Mesendoderm (in vitro differentiated cells): ENCODE data around the gene PHF19.
A peak's percentile ranks its signal among the peaks of the same experiment; 100 is the strongest.

Experiments
- DNase-seq: peaks from one replicate; pipeline ENCODE4 v3.0.0; 2013
- H2AK5ac ChIP-seq: 2 replicates; pipeline ENCODE4 v1.6.1; 2013; ENCODE audit warnings: low read length, inconsistent platforms
- H2BK120ac ChIP-seq: 2 replicates; pipeline ENCODE4 v1.6.1; 2013; ENCODE audit warnings: low read depth, mild to moderate bottlenecking, low read length, moderate library complexity, mixed read lengths
- H2BK15ac ChIP-seq: replicated peaks from 2 replicates; pipeline ENCODE4 v1.6.1; 2013; ENCODE audit warnings: low read depth, mild to moderate bottlenecking, moderate library complexity
- H2BK5ac ChIP-seq: 2 replicates; pipeline ENCODE4 v1.6.1; 2013; ENCODE audit warnings: low read length, inconsistent platforms
- H3K18ac ChIP-seq: 2 replicates; pipeline ENCODE4 v1.6.1; 2013; ENCODE audit warnings: mild to moderate bottlenecking, low read length, mixed read lengths
- H3K23ac ChIP-seq: one replicate; pipeline ENCODE4 v1.6.1; 2013; ENCODE audit warnings: low read length
- H3K27ac ChIP-seq: 2 replicates; pipeline ENCODE4 v1.5.1; 2013; ENCODE audit warnings: low read depth, mild to moderate bottlenecking, inconsistent platforms, low read length, moderate library complexity
- H3K27me3 ChIP-seq: 2 replicates; pipeline ENCODE4 v1.6.1; 2013; ENCODE audit warnings: low read length, control low read depth, mild to moderate bottlenecking, inconsistent platforms; ENCODE audit not compliant: insufficient read depth, poor library complexity
- H3K36me3 ChIP-seq: 2 replicates; pipeline ENCODE4 v1.6.1; 2013; ENCODE audit warnings: low read length, inconsistent platforms; ENCODE audit not compliant: control insufficient read depth, insufficient read depth
- H3K4ac ChIP-seq: one replicate; pipeline ENCODE4 v1.6.1; 2013; ENCODE audit warnings: low read depth, mild to moderate bottlenecking, low read length, moderate library complexity
- H3K4me1 ChIP-seq: 2 replicates; pipeline ENCODE4 v1.6.1; 2013; ENCODE audit warnings: low read depth, low read length, inconsistent platforms; ENCODE audit not compliant: control insufficient read depth
- H3K4me2 ChIP-seq: 2 replicates; pipeline ENCODE4 v1.6.1; 2013; ENCODE audit warnings: low read length
- H3K4me3 ChIP-seq: 2 replicates; pipeline ENCODE4 v1.5.1; 2013; ENCODE audit warnings: mild to moderate bottlenecking, low read length
- H3K56ac ChIP-seq: one replicate; pipeline ENCODE4 v1.6.1; 2013; ENCODE audit warnings: low read length
- H3K79me1 ChIP-seq: 2 replicates; pipeline ENCODE4 v1.6.1; 2013; ENCODE audit warnings: low read length, inconsistent platforms
- H3K79me2 ChIP-seq: 2 replicates; pipeline ENCODE4 v1.6.1; 2013; ENCODE audit warnings: mild to moderate bottlenecking, low read length; ENCODE audit not compliant: control insufficient read depth, insufficient read depth
- H3K9ac ChIP-seq: 2 replicates; pipeline ENCODE4 v1.6.1; 2013; ENCODE audit warnings: low read length, inconsistent platforms
- H4K5ac ChIP-seq: one replicate; pipeline ENCODE4 v1.6.1; 2013; ENCODE audit warnings: low read length
- H4K8ac ChIP-seq: one replicate; pipeline ENCODE4 v1.6.1; 2013; ENCODE audit warnings: low read depth, mild to moderate bottlenecking, control low read depth, low read length, moderate library complexity
- WGBS: extraction: QIAGEN DNeasy Blood & Tissue Kit; methylation state at CpG from one replicate; pipeline ENCODE4 v1.1.7; 2013; ENCODE audit warnings: low lambda C conversion rate, missing lambda C conversion rate; ENCODE audit not compliant: insufficient coverage; ENCODE audit errors: extremely low coverage; 5-methylcytosine and 5-hydroxymethylcytosine counted together

Gene PHF19

GRCh38 chr9:120839146-120839545, 37.8 kb downstream of the PHF19 start:
- peak; percentile 81 for DNase-seq
- Histone ChIP-seq H3K4me2 (no peak overlapping the region), H2BK15ac (no peak overlapping the region), H2BK120ac (no peak overlapping the region), H3K4me3 (no peak overlapping the region), H3K79me1 (peaks cover 4% of the 10 kb centered on the region), H2BK5ac (no peak overlapping the region), H4K8ac (no peak overlapping the region), H3K56ac (no peak overlapping the region), H2AK5ac (no peak overlapping the region), H3K23ac (no peak overlapping the region), H3K79me2 (peaks cover 16% of the 10 kb centered on the region), H3K4ac (no peak overlapping the region), H3K27ac (no peak overlapping the region), H3K9ac (no peak overlapping the region), H4K5ac (no peak overlapping the region), H3K27me3 (no peaks in the 10 kb centered on the region), H3K36me3 (no peaks in the 10 kb centered on the region), H3K4me1 (no peaks in the 10 kb centered on the region), H3K18ac (no peak overlapping the region)
- WGBS = no CpG with 5 or more reads among the region's 2 CpGs

- H4K8ac ChIP-seq = no peak overlapping the region
- H3K9ac ChIP-seq = no peak overlapping the region
- no peak overlapping the region for H3K27ac ChIP-seq
- H3K27me3 ChIP-seq = no peaks in the 10 kb centered on the region
- H4K5ac ChIP-seq = no peak overlapping the region
- H3K56ac ChIP-seq = no peak overlapping the region
- H3K79me2 ChIP-seq = peaks cover 15% of the 10 kb centered on the region
- H2BK5ac ChIP-seq = no peak overlapping the region
- H2BK15ac ChIP-seq = no peak overlapping the region
- no peak overlapping the region for H3K4ac ChIP-seq
- no peak for DNase-seq
- H3K79me1 ChIP-seq = peaks cover 6% of the 10 kb centered on the region
- no peak overlapping the region for H3K4me2 ChIP-seq
- H3K36me3 ChIP-seq = no peaks in the 10 kb centered on the region
- no peak overlapping the region for H3K23ac ChIP-seq
- no peaks in the 10 kb centered on the region for H3K4me1 ChIP-seq
- H2BK120ac ChIP-seq = no peak overlapping the region
- H3K18ac ChIP-seq = no peak overlapping the region
- WGBS = no CpG with 5 or more reads among the region's 3 CpGs
- no peak overlapping the region for H3K4me3 ChIP-seq
- no peak overlapping the region for H2AK5ac ChIP-seq
These were observed 39.1 kb downstream of the PHF19 start for GRCh38 chr9:120837921-120838320.

GRCh38 chr9:120833325-120833724, 43.7 kb downstream of the PHF19 start:
- Histone ChIP-seq H3K4ac (no peak overlapping the region), H3K79me1 (peaks cover 3% of the 10 kb centered on the region)
- WGBS = no CpG with 5 or more reads among the region's 7 CpGs

GRCh38 chr9:120832807-120833206, 44.2 kb downstream of the PHF19 start:
- peaks cover 6% of the 10 kb centered on the region for H3K36me3 ChIP-seq

More at GRCh38 chr9:120833325-120833724, 43.7 kb downstream of the PHF19 start:
- Histone ChIP-seq H4K5ac (no peak overlapping the region), H4K8ac (peak overlapping the region; percentile 39), H3K23ac (no peak overlapping the region), H3K79me2 (peaks cover 2% of the 10 kb centered on the region), H3K4me1 (no peaks in the 10 kb centered on the region), H3K56ac (no peak overlapping the region), H2AK5ac (no peak overlapping the region), H2BK120ac (no peak overlapping the region), H3K27me3 (no peaks in the 10 kb centered on the region), H3K4me3 (no peak overlapping the region), H2BK15ac (no peak overlapping the region), H3K9ac (no peak overlapping the region), H3K27ac (no peak overlapping the region), H3K36me3 (peaks cover 6% of the 10 kb centered on the region), H3K18ac (no peak overlapping the region), H2BK5ac (no peak overlapping the region), H3K4me2 (no peak overlapping the region)
- no peak for DNase-seq

GRCh38 chr9:120830865-120831264, 46.1 kb downstream of the PHF19 start:
- Histone ChIP-seq H3K4ac (no peak overlapping the region), H3K56ac (no peak overlapping the region), H2AK5ac (no peak overlapping the region), H4K5ac (no peak overlapping the region), H4K8ac (no peak overlapping the region), H3K18ac (no peak overlapping the region), H2BK120ac (no peak overlapping the region), H3K27me3 (no peaks in the 10 kb centered on the region), H3K79me1 (peaks cover 3% of the 10 kb centered on the region), H3K23ac (no peak overlapping the region), H3K4me1 (no peaks in the 10 kb centered on the region), H3K27ac (no peak overlapping the region), H3K4me2 (no peak overlapping the region), H3K79me2 (no peaks in the 10 kb centered on the region), H3K4me3 (no peak overlapping the region), H2BK5ac (no peak overlapping the region), H3K36me3 (peaks cover 6% of the 10 kb centered on the region), H2BK15ac (no peak overlapping the region), H3K9ac (no peak overlapping the region)
- WGBS = no CpG with 5 or more reads among the region's 3 CpGs
- no peak for DNase-seq

More at GRCh38 chr9:120832807-120833206, 44.2 kb downstream of the PHF19 start:
- no peak overlapping the region for H3K4ac ChIP-seq
- no peak overlapping the region for H3K9ac ChIP-seq
- no peak overlapping the region for H2BK5ac ChIP-seq
- H3K79me2 ChIP-seq = peaks cover 2% of the 10 kb centered on the region
- H3K27ac ChIP-seq = no peak overlapping the region
- no peak for DNase-seq
- no peak overlapping the region for H3K23ac ChIP-seq
- H3K4me1 ChIP-seq = no peaks in the 10 kb centered on the region
- H3K79me1 ChIP-seq = peaks cover 3% of the 10 kb centered on the region
- H2BK15ac ChIP-seq = no peak overlapping the region
- no peak overlapping the region for H3K4me2 ChIP-seq
- H2AK5ac ChIP-seq = no peak overlapping the region
- no peak overlapping the region for H2BK120ac ChIP-seq
- H4K5ac ChIP-seq = no peak overlapping the region
- H4K8ac ChIP-seq = peak overlapping the region; percentile 39
- H3K27me3 ChIP-seq = no peaks in the 10 kb centered on the region
- no peak overlapping the region for H3K4me3 ChIP-seq
- H3K18ac ChIP-seq = no peak overlapping the region
- no peak overlapping the region for H3K56ac ChIP-seq

- no peak overlapping the region for H2BK5ac ChIP-seq
- no peak overlapping the region for H3K56ac ChIP-seq
- no peak overlapping the region for H4K5ac ChIP-seq
- no peak overlapping the region for H2AK5ac ChIP-seq
- no peaks in the 10 kb centered on the region for H3K27me3 ChIP-seq
- no peaks in the 10 kb centered on the region for H3K4me1 ChIP-seq
- H3K27ac ChIP-seq = no peak overlapping the region
- no peak overlapping the region for H3K4me2 ChIP-seq
- H2BK120ac ChIP-seq = no peak overlapping the region
- no peak overlapping the region for H3K18ac ChIP-seq
- H3K79me2 ChIP-seq = no peaks in the 10 kb centered on the region
- WGBS = no CpG with 5 or more reads among the region's 3 CpGs
- no peak overlapping the region for H3K23ac ChIP-seq
- no peak overlapping the region for H3K4ac ChIP-seq
- DNase-seq = no peak
- peaks cover 3% of the 10 kb centered on the region for H3K79me1 ChIP-seq
- no peak overlapping the region for H2BK15ac ChIP-seq
- no peak overlapping the region for H4K8ac ChIP-seq
- no peak overlapping the region for H3K4me3 ChIP-seq
- H3K9ac ChIP-seq = no peak overlapping the region
- H3K36me3 ChIP-seq = peaks cover 6% of the 10 kb centered on the region
These were observed 46.8 kb downstream of the PHF19 start for GRCh38 chr9:120830151-120830550.
